HCT116 (cell line): Measurements from ENCODE around the gene SLC22A15.

Experiments
- ATF3 ChIP-seq: IDR thresholded peaks from 2 replicates; pipeline ENCODE4 v1.6.1; 2012
- CEBPB ChIP-seq: IDR thresholded peaks from 2 replicates; pipeline ENCODE4 v1.6.1; 2012; ENCODE audit warnings: low read depth
- CTCF ChIP-seq, 3 experiments: fragments of 200-600 bp in 1 of 3; sonication (generic) in 1 of 3; IDR thresholded peaks in 2 of 3; conservative IDR thresholded peaks in 1 of 3; 2 replicates each; pipeline ENCODE4 v1.5.1; 2012 to 2017; ENCODE audit warnings: low read depth in 2 of 3, low read length in 2 of 3, antibody characterized with exemption in 1 of 3, borderline replicate concordance in 1 of 3, control low read depth in 1 of 3, mild to moderate bottlenecking in 1 of 3, mixed read lengths in 1 of 3, mixed run types in 1 of 3, moderate library complexity in 1 of 3; ENCODE audit not compliant: insufficient read depth in 1 of 3
- ELF1 ChIP-seq: IDR thresholded peaks from 2 replicates; pipeline ENCODE4 v1.6.1; 2012; ENCODE audit warnings: low read depth, borderline replicate concordance
- JUND ChIP-seq: IDR thresholded peaks from 2 replicates; pipeline ENCODE4 v1.6.1; 2012
- POLR2A ChIP-seq: IDR thresholded peaks from 2 replicates; pipeline ENCODE4 v1.7.0; 2011; ENCODE audit warnings: borderline replicate concordance; ENCODE audit not compliant: insufficient read depth, insufficient read length; ENCODE audit errors: extremely low read depth
- POLR2AphosphoS5 ChIP-seq: IDR thresholded peaks from 2 replicates; pipeline ENCODE4 v1.6.1; 2011; ENCODE audit warnings: mild to moderate bottlenecking, low read depth, low read length, moderate library complexity
- RAD21 ChIP-seq: IDR thresholded peaks from 2 replicates; pipeline ENCODE4 v1.6.1; 2012; ENCODE audit warnings: low read depth, mild to moderate bottlenecking
- ZBTB33 ChIP-seq: IDR thresholded peaks from 2 replicates; pipeline ENCODE4 v1.6.1; 2011; ENCODE audit warnings: mild to moderate bottlenecking, low read length, moderate library complexity; ENCODE audit not compliant: insufficient replicate concordance; ENCODE audit errors: extremely low read depth

- no peak for TF ChIP-seq JUND
- TF ChIP-seq CEBPB, result no peak
- TF ChIP-seq CTCF (IDR thresholded peaks at IDR 0.05 in 2 of 3, conservative IDR thresholded peaks at IDR 0.05 in 1 of 3; ENCODE audit: borderline replicate concordance in 1 of 3, insufficient read depth in 1 of 3, low read depth in 2 of 3, low read length in 2 of 3), result no peak
- TF ChIP-seq ZBTB33, result no peak
- no peak for TF ChIP-seq ATF3
- no peak for TF ChIP-seq RAD21
- TF ChIP-seq POLR2AphosphoS5, result no peak
- TF ChIP-seq POLR2A, result no peak
- no peak for TF ChIP-seq ELF1
Measured at GRCh38 chr1:115946116-115946515, 30.2 kb upstream of the SLC22A15 start.
